Central memory CD4-positive, alpha-beta T cell (primary cell): Measurements from ENCODE around the gene GPHN.
A peak's percentile ranks its signal among the peaks of the same experiment; 100 is the strongest.

Experiments
- DNase-seq: peaks from one replicate; pipeline ENCODE4 v3.0.0; 2022

Gene GPHN

GRCh38 chr14:66972469-66972868, 464.5 kb downstream of the GPHN start:
- no peak for DNase-seq

DNA sequence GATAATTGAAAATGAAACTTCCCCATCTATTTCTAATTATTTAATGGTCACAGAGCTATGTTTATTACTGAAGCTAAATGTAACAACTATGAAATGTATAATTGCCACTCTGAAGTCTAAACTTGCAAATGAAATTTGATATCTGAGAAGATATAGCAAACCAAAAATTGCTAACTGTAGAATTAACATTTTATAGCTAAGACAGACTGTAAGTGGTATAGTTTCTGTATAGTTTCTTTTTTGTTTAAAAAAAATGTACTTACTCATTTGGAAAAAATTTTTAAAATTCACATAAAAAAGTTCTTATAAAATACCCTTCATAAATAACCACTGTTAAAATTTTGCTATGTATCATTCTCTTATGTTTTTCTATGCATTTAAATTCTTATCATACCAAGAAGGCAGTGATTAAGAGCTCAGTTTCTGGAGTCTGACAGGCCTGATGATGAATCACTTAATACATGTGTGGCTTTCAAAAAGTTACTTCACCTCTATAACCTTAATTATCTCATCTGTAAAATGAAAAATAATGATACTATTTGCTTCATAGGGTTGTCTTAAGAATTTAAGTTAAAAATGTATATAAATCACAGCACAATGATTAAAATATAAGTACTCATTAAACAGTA, 466.6 kb downstream of the GPHN start:
- no peak for DNase-seq

DNA sequence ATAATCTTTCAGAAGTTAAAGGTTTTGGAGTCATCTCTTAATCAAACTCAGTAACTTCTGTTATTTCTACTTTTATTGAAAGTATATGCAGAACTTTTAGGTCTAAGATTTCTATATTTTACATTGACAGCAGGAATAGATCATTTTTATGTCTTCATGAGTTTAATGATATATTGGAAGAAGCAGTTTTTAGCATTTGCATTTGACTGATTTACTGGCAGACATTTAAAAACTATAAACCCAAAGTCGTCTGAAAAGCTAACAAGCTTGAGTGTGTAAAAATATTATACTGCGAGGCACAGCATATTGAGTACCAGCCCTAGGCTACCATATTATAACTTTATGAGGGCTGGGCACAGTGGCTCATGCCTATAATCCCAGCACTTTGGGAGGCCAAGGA, 467.3 kb downstream of the GPHN start:
- DNase-seq: no peak

- no peak for DNase-seq
Measured at GRCh38 chr14:66979101-66979974, 471.4 kb downstream of the GPHN start.

DNA sequence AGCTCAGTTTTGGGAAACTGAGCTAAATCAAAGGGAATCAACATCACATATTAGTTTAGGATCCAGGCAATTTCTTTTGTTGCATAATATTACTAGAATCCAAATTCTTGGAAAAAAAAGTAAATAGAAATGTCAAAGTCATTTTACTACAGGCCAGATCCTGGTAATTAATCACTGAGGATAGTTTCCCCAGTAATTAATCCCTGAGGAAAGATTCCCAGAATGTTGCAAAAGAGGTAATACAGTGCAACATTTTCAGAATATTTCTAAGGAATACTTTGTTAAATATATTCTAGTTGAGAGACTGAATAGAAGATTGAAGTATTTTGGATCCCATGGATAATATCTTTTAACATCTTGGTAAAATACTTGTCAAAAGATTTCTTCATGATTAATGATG, 474.3 kb downstream of the GPHN start:
- no peak for DNase-seq

DNA sequence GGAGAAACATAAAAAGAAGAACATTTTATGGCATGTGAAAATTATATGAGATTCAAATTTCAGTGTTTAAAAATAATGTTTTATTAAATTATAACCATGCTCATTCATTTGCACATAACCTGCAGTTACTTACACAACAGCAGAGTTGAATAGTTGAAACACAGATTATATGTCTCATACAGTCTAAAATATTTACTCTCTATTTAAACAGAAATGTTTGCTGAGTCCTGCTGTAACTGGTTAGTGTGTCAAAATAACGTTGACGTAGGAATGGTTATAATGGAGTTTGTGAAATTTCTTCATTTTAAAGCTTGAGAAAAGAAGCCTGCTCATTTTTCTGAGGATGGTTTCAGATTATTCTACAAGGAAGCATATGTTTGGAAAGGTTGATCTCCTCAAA, 484.8 kb downstream of the GPHN start:
- no peak for DNase-seq

- DNase-seq: no peak
Measured at GRCh38 chr14:66993512-66993911, 485.6 kb downstream of the GPHN start.

DNA sequence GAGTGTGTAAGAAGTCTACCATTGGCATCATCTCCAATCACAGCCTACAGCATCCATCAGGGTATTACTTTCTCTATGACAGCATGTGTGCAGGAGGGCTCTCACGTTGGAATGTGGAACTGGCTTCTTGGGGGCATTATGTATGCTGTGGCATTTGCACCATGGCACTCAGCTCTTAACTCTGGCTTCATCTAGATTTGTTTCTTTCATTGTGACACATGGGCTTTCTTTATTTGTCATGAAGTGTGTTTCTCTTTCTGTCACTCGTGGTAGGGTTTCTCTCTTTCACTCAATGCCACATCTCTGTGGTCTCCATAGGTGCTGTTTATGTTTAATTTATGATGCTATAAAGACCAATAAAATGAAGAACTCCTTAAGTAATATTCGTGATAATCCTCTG, 490.1 kb downstream of the GPHN start:
- DNase-seq: no peak

- DNase-seq: no peak
Measured at GRCh38 chr14:66999978-67000377, 492.0 kb downstream of the GPHN start.

DNA sequence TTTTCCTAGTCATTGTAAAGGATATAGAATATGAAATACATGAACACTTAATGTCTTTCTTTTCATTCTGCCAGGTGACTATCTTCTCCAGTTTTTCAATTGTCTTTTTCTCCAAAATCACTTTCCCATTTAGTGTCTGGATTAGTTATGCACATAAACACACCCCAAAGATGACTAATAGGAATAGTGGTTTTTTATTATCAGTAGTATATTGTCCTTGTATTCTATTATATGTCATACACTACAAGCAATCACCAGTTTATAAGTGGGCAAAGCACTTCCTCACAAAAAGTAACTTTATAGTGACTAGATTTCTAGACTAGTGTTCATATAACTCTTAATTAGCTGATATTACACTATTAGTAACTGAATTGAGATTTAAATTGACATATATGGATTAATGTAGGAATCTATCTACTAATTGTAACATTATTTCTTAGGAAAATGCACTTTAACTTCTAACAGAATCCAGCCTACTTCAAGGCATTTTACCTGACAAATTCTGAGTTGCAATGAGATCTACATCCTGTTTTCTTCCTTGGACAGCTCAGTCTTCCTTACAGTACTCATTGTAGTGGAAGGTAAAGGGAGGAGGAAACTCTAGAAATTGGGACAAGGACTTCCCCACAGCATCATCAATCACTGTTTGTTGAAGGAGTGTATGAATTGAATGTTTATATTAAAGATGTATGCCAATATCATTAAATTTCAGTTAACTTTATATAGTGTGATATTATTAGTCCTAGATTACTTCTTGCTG, 495.2 kb downstream of the GPHN start:
- DNase-seq: no peak

DNA sequence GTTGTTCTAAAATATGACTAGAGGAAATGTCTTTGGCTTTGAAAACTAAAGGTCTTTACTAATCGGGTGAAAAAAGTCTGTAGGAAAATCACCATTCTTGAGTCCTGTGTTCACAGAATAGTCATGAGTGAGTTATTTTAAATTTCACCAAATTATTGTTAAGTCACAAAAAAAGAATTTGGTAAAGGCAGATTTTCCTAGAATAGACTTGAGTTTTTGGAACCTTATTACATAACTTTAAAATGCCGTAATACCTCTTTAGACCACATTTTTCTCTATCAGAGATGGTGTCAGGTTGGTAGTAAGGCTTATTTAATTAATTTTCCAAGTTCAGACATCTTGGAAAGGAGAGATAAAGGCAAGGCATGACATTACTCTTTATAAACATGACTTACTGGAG, 496.6 kb downstream of the GPHN start:
- no peak for DNase-seq

DNA sequence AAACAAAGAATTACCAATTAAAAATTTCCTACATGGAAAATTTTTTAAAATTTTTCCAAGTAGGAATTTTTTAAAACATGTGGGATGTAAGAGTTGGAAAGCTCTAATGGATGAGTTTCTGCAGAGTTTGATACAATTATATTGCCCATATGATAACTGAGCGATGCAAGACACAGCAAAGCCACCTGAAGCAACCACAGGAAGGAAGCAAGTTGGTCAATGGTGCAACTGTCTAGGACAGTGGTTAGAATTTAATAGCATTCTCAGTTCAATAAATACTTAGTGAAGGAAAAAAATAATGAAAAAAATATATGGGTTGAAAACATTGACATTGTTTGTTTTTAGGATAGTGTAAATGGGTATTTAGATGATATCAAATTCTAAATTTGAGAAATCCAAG, 502.7 kb downstream of the GPHN start:
- no peak for DNase-seq

GRCh38 chr14:67016856-67017255, 508.9 kb downstream of the GPHN start:
- no peak for DNase-seq

GRCh38 chr14:67018720-67019119, 510.8 kb downstream of the GPHN start:
- no peak for DNase-seq

- no peak for DNase-seq
Measured at GRCh38 chr14:67019796-67020195, 511.8 kb downstream of the GPHN start.

- DNase-seq: no peak
Measured at GRCh38 chr14:67031920-67032774, 524.2 kb downstream of the GPHN start.

DNA sequence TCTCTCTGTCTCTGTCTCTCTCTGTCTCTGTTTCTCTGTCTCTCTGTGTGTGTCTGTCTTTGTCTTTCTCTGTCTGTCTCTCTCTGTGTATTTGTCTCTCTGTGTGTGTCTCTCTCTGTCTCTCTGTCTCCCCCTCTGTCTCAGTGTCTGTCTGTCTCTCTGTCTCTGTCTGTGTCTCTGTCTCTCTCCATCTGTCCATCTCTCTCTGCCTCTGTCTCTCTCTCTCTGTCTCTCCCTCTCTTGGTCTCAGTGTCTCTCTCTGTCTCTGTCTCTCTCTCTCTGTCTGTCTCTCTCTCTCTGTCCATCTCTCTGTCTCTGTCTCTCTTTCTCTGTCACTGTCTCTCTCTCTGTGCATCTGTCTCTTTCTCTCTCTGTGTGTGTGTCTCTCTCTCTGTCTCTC, 537.5 kb downstream of the GPHN start:
- DNase-seq: no peak

DNA sequence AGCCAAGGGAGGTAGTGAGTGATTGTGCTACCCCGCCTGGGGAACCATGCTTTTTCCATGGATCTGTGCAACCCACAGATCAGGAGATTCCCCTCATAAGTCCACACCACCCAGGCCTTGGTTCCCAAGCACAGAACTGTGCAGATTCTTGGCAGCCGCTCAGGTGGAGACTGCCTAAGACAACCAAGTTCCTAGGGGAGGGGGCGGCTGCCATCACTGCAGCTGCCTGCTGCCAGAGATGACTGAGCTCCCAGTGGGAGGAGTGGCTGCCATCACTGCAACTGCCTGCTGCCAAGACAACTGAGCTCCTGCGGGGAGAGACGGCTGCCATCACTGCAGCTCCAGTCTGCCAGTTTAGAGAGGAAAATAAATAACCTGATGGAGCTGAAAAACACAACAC, 542.9 kb downstream of the GPHN start:
- no peak for DNase-seq

DNA sequence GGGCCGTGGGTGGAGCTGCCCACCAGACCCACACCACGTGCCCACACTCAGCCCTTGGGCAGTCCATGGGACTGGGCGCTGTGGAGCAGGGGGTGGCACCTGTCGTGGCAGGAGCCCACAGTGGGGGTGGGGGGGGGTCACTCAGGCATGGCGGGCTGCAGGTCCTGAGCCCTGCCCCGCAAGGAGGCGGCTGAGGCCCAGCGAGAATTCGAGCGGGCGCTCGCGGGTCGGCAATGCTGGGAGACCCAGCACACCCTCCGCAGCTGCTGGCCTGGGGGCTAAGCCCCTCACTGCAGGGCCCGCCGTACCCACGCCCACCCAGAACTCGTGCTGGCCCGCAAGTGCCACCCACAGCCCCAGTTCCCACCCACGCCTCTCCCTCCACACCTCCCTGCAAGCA, 548.7 kb downstream of the GPHN start:
- no peak for DNase-seq

- no peak for DNase-seq
Measured at GRCh38 chr14:67059596-67059995, 551.6 kb downstream of the GPHN start.

DNA sequence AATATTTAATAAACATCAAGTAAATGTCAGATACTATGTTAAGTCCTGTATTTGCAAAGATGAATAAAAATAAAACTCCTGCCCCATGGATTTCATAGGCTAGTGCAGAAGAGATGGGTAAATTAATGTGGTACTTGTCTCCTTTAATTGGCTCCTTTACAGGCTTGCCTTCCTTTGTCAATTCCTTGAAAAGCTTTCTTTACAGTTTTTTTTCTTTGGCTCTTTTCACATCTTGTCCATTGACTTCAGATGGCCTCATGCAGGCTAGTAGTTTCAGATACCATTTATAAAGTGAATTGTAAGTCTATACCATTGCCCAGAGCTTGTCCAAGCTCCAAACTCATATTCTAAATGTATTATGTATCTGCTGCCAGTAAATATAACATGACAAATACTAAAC, 552.6 kb downstream of the GPHN start:
- no peak for DNase-seq

DNA sequence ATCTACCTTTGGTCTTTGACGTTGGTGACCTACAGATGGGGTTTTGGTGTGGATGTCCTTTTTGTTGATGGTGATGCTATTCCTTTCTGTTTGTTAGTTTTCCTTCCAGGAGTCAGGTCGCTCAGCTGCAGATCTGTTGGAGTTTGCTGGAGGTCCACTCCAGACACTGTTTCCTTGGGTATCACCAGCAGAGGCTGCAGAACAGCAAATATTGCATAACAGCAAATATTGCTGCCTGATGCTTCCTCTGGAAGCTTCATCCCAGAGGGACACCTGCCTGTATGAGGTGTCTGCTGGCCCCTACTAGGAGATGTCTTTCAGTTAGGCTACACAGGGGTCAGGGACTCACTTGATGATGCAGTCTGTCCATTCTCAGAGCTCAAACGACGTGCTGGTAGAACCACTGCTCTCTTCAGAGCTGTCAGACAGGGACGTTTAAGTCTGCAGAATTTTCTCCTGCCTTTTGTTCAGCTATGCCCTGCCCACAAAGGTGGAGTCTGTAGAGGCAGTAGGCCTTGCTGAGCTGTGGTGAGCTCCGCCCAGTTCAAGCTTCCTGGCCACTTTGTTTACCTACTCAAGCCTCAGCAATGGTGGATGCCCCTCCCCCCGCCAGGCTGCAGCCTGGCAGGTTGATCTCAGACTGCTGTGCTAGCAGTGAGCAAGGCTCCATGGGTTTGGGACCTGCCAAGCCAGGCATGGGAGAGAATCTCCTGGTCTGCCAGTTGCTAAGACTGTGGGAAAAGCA, 559.3 kb downstream of the GPHN start:
- peak; percentile 8 for DNase-seq
